ENCODE measurements around the gene NAV3. TPM values are rescaled to one million over a fixed set of nuclear protein-coding genes. Genes with fewer than 3 reads are reported as not detected.
"Not testable (repeated sequence)": the region's sequence is repeated elsewhere in the genome, so short reads cannot be mapped to it uniquely, and the experiment has no call there.

NAV3 gene
- total RNA-seq, 2 donors from 2014 or later: 0.08 TPM; not detected in 1

- H3K36me3 Mint-ChIP-seq (ENCODE audit: low read depth): no peaks in the 10 kb centered on the region
- H3K27me3 Mint-ChIP-seq: no peaks in the 10 kb centered on the region
- DNase-seq: no peak
- no peak for ATAC-seq
- no peaks in the 10 kb centered on the region for H3K9me3 ChIP-seq (ENCODE audit: control insufficient read depth, low read length, poor library complexity, severe bottlenecking)
- no peak overlapping the region for H3K27ac Mint-ChIP-seq
- H3K4me3 Mint-ChIP-seq: no peak overlapping the region
- H3K4me1 Mint-ChIP-seq: no peaks in the 10 kb centered on the region
Measured at GRCh38 chr12:78232756-78233155, 402.1 kb downstream of the NAV3 start.

- ATAC-seq (no peak), DNase-seq (no peak)
- no peaks in the 10 kb centered on the region for H3K4me1 Mint-ChIP-seq
- H3K27me3 Mint-ChIP-seq: no peaks in the 10 kb centered on the region
- no peak overlapping the region for H3K27ac Mint-ChIP-seq
- no peak overlapping the region for H3K4me3 Mint-ChIP-seq
- no peaks in the 10 kb centered on the region for H3K36me3 Mint-ChIP-seq (ENCODE audit: low read depth)
- H3K9me3 ChIP-seq (ENCODE audit: control insufficient read depth, low read length, poor library complexity, severe bottlenecking): no peaks in the 10 kb centered on the region
Measured at GRCh38 chr12:78236264-78236663, 405.6 kb downstream of the NAV3 start.

GRCh38 chr12:78239544-78239943, 408.9 kb downstream of the NAV3 start:
- DNase-seq (no peak), ATAC-seq (no peak)
- no peaks in the 10 kb centered on the region for H3K27me3 Mint-ChIP-seq
- H3K9me3 ChIP-seq (ENCODE audit: control insufficient read depth, low read length, poor library complexity, severe bottlenecking): no peaks in the 10 kb centered on the region
- H3K36me3 Mint-ChIP-seq (ENCODE audit: low read depth): no peaks in the 10 kb centered on the region
- H3K4me3 Mint-ChIP-seq: no peak overlapping the region
- H3K4me1 Mint-ChIP-seq: no peaks in the 10 kb centered on the region
- no peak overlapping the region for H3K27ac Mint-ChIP-seq

DNA sequence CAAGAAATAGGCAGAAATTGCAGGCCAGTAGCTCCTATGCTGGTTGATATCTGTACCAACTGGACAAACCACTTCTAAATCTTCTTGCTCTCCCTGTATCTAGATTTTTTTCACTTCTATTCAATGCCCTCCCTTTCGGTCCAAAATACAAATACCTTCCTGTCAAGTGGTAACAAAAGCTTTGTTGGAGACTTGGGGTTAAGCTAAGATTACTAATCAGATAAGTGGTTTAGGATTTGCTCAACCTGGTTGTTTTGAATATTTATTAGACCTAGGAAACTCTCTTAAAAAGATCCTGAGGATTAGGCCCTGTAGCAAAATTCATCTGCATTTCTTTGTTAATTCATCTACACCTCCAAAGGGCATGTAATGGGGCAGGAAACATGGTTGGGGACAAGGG, 410.1 kb downstream of the NAV3 start:
- DNase-seq (no peak), ATAC-seq (no peak)
- H3K9me3 ChIP-seq (ENCODE audit: control insufficient read depth, low read length, poor library complexity, severe bottlenecking): no peaks in the 10 kb centered on the region
- H3K36me3 Mint-ChIP-seq (ENCODE audit: low read depth): no peaks in the 10 kb centered on the region
- H3K4me3 Mint-ChIP-seq: no peak overlapping the region
- no peak overlapping the region for H3K27ac Mint-ChIP-seq
- H3K4me1 Mint-ChIP-seq: no peaks in the 10 kb centered on the region
- no peaks in the 10 kb centered on the region for H3K27me3 Mint-ChIP-seq

DNA sequence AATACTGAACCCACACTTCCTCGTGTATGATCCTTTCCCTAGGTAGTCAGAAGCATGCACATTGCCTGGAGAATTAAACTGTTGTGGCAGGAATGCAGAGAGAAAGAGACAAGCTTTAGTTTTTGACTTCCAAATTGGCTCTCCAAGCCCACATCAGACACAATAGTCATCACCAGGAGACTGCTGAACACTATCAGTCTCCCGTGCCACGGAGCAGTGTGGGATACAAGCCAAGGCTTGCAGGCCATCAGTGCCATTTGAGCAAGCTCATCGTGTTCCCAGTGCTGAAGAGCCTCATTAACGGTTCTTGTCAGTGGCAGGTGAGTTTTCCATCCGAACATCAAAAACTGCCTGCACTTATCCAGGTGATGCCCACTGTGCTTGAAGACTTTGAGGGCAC, 410.8 kb downstream of the NAV3 start:
- no peak for ATAC-seq

GRCh38 chr12:78244916-78245507, 414.3 kb downstream of the NAV3 start:
- no peak overlapping the region for H3K27ac Mint-ChIP-seq
- H3K4me1 Mint-ChIP-seq: no peaks in the 10 kb centered on the region
- DNase-seq (no peak), ATAC-seq (no peak)
- H3K9me3 ChIP-seq (ENCODE audit: control insufficient read depth, low read length, poor library complexity, severe bottlenecking): no peaks in the 10 kb centered on the region
- no peaks in the 10 kb centered on the region for H3K36me3 Mint-ChIP-seq (ENCODE audit: low read depth)
- H3K27me3 Mint-ChIP-seq: no peaks in the 10 kb centered on the region
- H3K4me3 Mint-ChIP-seq: no peak overlapping the region

More for the DNA sequence above, 410.8 kb downstream of the NAV3 start:
- Mint-ChIP-seq H3K27ac (no peak overlapping the region), H3K4me3 (no peak overlapping the region), H3K36me3 (ENCODE audit: low read depth) (no peaks in the 10 kb centered on the region), H3K27me3 (no peaks in the 10 kb centered on the region), H3K4me1 (no peaks in the 10 kb centered on the region)
- H3K9me3 ChIP-seq (ENCODE audit: control insufficient read depth, low read length, poor library complexity, severe bottlenecking): no peaks in the 10 kb centered on the region
- DNase-seq: no peak

GRCh38 chr12:78248321-78248720, 417.6 kb downstream of the NAV3 start:
- Mint-ChIP-seq H3K36me3 (ENCODE audit: low read depth) (no peaks in the 10 kb centered on the region), H3K27ac (no peak overlapping the region), H3K27me3 (no peaks in the 10 kb centered on the region), H3K4me1 (no peaks in the 10 kb centered on the region), H3K4me3 (no peak overlapping the region)
- H3K9me3 ChIP-seq (ENCODE audit: control insufficient read depth, low read length, poor library complexity, severe bottlenecking): no peaks in the 10 kb centered on the region
- ATAC-seq (no peak), DNase-seq (no peak)

DNA sequence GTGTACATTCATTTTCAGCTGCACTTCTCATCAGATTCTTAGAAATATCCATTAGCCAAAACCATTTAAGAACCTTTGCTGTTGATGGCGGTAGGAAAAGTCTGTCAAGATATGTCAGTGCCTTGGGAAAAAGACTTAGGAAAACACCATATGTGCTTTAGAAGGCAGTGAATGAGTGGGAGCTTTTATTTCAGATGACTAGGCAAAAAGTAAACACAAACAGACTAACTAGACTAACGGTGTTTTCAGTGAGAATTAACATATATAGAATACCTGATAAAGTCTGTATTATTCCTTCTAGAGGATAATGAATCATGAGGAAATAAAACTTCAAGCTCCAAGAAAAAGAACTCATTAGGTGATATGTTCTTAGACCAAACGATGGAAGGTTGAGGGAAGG, 418.9 kb downstream of the NAV3 start:
- H3K27ac Mint-ChIP-seq: no peak overlapping the region
- no peaks in the 10 kb centered on the region for H3K27me3 Mint-ChIP-seq

DNA sequence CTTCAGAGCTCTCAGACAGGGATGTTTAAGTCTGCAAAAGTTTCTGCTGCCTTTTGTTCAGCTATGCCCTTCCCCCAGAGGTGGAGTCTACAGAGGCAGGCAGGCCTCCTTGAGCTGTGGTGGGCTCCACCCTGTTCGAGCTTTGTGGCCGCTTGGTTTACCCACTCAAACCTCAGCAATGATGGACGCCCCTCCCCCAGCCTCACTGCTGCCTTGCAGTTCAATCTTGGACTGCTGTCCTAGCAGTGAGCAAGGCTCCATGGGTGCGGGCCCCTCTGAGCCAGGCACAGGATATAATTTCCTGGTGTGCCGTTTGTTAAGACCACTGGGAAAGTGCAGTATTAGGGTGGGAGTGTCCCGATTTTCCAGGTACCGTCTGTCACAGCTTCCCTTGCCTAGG, 427.0 kb downstream of the NAV3 start:
- H3K9me3 ChIP-seq (ENCODE audit: control insufficient read depth, low read length, poor library complexity, severe bottlenecking); H3K36me3 Mint-ChIP-seq (ENCODE audit: low read depth); H3K4me3 Mint-ChIP-seq: not testable (repeated sequence)

More for the DNA sequence above, 418.9 kb downstream of the NAV3 start:
- no peaks in the 10 kb centered on the region for H3K9me3 ChIP-seq (ENCODE audit: control insufficient read depth, low read length, poor library complexity, severe bottlenecking)
- no peak for ATAC-seq
- no peak overlapping the region for H3K4me3 Mint-ChIP-seq
- DNase-seq: no peak
- H3K36me3 Mint-ChIP-seq (ENCODE audit: low read depth): no peaks in the 10 kb centered on the region
- no peaks in the 10 kb centered on the region for H3K4me1 Mint-ChIP-seq

GRCh38 chr12:78260976-78261375, 430.3 kb downstream of the NAV3 start:
- H3K9me3 ChIP-seq (ENCODE audit: control insufficient read depth, low read length, poor library complexity, severe bottlenecking): no peaks in the 10 kb centered on the region
- H3K4me3 Mint-ChIP-seq: no peak overlapping the region
- no peaks in the 10 kb centered on the region for H3K27me3 Mint-ChIP-seq
- no peaks in the 10 kb centered on the region for H3K36me3 Mint-ChIP-seq (ENCODE audit: low read depth)
- no peaks in the 10 kb centered on the region for H3K4me1 Mint-ChIP-seq
- DNase-seq (no peak), ATAC-seq (no peak)
- no peak overlapping the region for H3K27ac Mint-ChIP-seq

More for the DNA sequence above, 427.0 kb downstream of the NAV3 start:
- not testable (repeated sequence) for DNase-seq, H3K4me1 Mint-ChIP-seq, H3K27ac Mint-ChIP-seq, H3K27me3 Mint-ChIP-seq, ATAC-seq

DNA sequence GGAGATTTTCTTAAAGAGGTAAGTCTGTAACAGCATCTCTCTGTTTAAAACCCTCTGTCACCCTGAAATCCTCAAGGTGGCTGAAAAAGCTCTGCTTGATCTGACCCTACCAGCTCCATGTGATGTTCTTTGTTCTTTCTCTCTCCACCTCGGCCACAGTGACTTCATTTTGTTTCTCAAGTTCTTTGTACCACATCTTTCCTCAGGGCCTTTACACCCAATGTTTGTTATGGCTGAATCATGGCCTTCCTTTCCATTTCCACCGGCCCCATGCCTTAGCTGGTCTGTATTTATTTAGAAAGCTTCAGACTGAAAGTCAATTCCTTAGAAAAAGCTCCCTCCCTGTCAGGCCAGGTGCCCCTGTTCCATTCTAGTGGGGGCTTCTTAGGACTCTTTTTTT, 431.2 kb downstream of the NAV3 start:
- DNase-seq (no peak), ATAC-seq (no peak)
- no peak overlapping the region for H3K4me3 Mint-ChIP-seq
- no peak overlapping the region for H3K27ac Mint-ChIP-seq
- H3K27me3 Mint-ChIP-seq: no peaks in the 10 kb centered on the region
- H3K9me3 ChIP-seq (ENCODE audit: control insufficient read depth, low read length, poor library complexity, severe bottlenecking): no peaks in the 10 kb centered on the region
- no peaks in the 10 kb centered on the region for H3K4me1 Mint-ChIP-seq
- no peaks in the 10 kb centered on the region for H3K36me3 Mint-ChIP-seq (ENCODE audit: low read depth)
